ENCODE measurements around the gene LCN12.

GRCh38 chr9:136925414-136926153 is 26.5 kb upstream of the LCN12 start:
- TF ChIP-seq POLR2AphosphoS5 (IDR thresholded peaks at IDR 0.05; ENCODE audit: borderline replicate concordance, low read depth, low read length): no peak
- no peak for TF ChIP-seq EZH2 (IDR thresholded peaks at IDR 0.05)
- no peak for TF ChIP-seq FOXP2 (optimal IDR thresholded peaks at IDR 0.05; ENCODE audit: control extremely low read depth, extremely low read length, insufficient read depth)

All from SK-N-MC (cell line).